PFSK-1 (cell line): ENCODE measurements around the gene FMN1.

Source experiments
- FOXP2 ChIP-seq: optimal IDR thresholded peaks from 2 replicates; pipeline ENCODE3; 2011; ENCODE audit warnings: borderline replicate concordance, control low read depth, inconsistent platforms; ENCODE audit not compliant: insufficient read depth; ENCODE audit errors: extremely low read length, extremely low read depth
- POLR2AphosphoS5 ChIP-seq: IDR thresholded peaks from 2 replicates; pipeline ENCODE4 v1.6.1; 2012; ENCODE audit warnings: low read depth, mild to moderate bottlenecking, control low read depth, low read length, moderate library complexity
- REST ChIP-seq, 2 experiments: IDR thresholded peaks; 2 replicates each; pipeline versions ENCODE4 v1.6.1 to v1.8.0; 2011 to 2012; ENCODE audit warnings: low read depth in 2 of 2, low read length in 2 of 2, control low read depth in 1 of 2, inconsistent platforms in 1 of 2, mild to moderate bottlenecking in 1 of 2, moderate library complexity in 1 of 2; ENCODE audit not compliant: insufficient read depth in 1 of 2
- SIN3A ChIP-seq: IDR thresholded peaks from 2 replicates; pipeline ENCODE4 v1.6.1; 2012; ENCODE audit warnings: mild to moderate bottlenecking, low read length, moderate library complexity, borderline replicate concordance; ENCODE audit not compliant: insufficient read depth
- TAF1 ChIP-seq: IDR thresholded peaks from 2 replicates; pipeline ENCODE4 v1.6.1; 2012; ENCODE audit warnings: low read length, control low read depth, borderline replicate concordance; ENCODE audit not compliant: insufficient read depth

Gene FMN1

DNA sequence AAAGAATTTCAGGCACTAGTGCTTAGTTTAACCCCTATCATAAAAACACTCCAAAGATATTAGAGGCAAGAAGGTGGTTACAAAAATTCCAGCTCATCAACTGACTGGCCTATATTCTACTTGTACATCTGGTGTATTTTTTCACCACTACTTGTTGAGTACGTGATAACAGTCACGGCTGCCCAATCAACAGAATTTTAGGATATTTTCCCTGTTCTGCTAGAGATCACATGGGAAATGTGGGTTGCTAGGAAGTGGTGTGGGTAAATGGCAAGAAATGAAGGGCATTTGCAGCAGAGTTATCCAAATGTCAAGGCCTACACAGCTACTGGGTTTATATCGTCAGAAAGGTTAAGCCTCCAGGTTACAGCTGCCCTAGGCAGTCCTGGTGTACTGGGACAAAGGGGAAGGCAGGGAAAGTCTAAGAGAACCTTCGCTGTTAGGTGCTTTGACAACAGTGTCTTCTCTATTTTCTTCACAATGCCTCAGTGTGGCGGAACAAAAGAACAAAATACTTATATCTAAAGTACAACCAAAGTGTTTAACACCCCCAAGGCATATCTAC is 81.9 kb downstream of the FMN1 start:
- TF ChIP-seq TAF1, result no peak
- TF ChIP-seq FOXP2, result no peak
- no peak for TF ChIP-seq POLR2AphosphoS5
- no peak for TF ChIP-seq SIN3A
- TF ChIP-seq REST (IDR thresholded peaks at IDR 0.05; ENCODE audit: insufficient read depth in 1 of 2, low read depth in 2 of 2, low read length in 2 of 2), result no peak

GRCh38 chr15:33111041-33111451 is 83.5 kb downstream of the FMN1 start:
- TF ChIP-seq REST (IDR thresholded peaks at IDR 0.05; ENCODE audit: insufficient read depth in 1 of 2, low read depth in 2 of 2, low read length in 2 of 2) (no peak), POLR2AphosphoS5 (no peak), TAF1 (no peak), FOXP2 (no peak), SIN3A (no peak)

DNA sequence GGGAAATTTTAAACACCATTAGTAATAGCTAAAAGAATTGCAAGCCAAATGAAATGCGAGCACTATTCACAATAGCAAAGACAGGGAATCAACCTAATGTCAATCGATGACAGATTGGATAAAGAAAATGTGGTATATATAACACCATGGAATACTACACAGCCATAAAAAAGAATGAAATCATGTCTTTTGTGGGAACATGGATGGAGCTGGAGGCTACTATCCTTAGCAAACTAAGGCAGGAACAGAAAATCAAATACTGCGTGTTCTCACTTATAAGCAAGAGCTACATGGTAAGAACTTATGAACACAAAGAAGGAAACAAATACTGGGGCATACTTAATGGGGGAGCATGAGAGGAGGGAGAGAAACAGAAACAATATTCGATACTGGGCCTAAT is 85.2 kb downstream of the FMN1 start:
- TF ChIP-seq POLR2AphosphoS5 (no peak), TAF1 (no peak), SIN3A (no peak), REST (IDR thresholded peaks at IDR 0.05; ENCODE audit: insufficient read depth in 1 of 2, low read depth in 2 of 2, low read length in 2 of 2) (no peak), FOXP2 (no peak)

GRCh38 chr15:33108518-33108917 is 86.0 kb downstream of the FMN1 start:
- TF ChIP-seq POLR2AphosphoS5 (no peak), SIN3A (no peak), REST (IDR thresholded peaks at IDR 0.05; ENCODE audit: insufficient read depth in 1 of 2, low read depth in 2 of 2, low read length in 2 of 2) (no peak), FOXP2 (no peak), TAF1 (no peak)
